Upper lobe of left lung (tissue), 4 donors: Measurements from ENCODE around the gene ARAF.

Experiments used
- POLR2A ChIP-seq, 4 donors: fragments of 450-650 bp; IDR thresholded peaks; one replicate each; pipeline ENCODE4 v1.5.1; 2016 to 2017; ENCODE audit warnings: antibody characterized with exemption in 4 of 4, mild to moderate bottlenecking in 2 of 4
- POLR2AphosphoS5 ChIP-seq, 2 donors: sonication (generic); formaldehyde crosslinking; IDR thresholded peaks; one replicate each; pipeline ENCODE4 v1.5.1; 2017; ENCODE audit warnings: antibody characterized with exemption in 2 of 2

DNA sequence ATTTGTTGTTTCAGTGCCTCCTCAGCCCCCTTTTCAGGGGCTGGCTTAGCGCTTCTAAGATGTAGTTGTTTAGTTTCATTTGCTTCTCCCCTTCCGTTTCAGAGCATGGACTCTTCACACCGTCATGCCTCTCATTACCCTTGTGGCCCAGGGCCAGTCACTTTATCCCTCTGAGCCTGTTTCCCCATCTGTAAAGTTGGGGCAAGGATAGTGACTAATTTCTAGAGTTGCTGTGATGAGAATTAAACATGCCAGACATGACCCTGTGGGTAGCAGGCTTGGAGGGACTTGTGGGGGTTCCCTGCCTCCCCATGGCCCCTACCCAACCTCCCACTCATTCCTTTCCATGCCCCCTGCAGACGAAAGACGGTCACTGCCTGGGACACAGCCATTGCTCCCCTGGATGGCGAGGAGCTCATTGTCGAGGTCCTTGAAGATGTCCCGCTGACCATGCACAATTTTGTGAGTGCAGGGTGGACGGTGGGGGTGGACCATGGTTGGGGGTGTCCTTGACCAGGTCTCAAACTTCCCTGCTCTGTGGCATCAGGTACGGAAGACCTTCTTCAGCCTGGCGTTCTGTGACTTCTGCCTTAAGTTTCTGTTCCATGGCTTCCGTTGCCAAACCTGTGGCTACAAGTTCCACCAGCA, 3.6 kb downstream of the ARAF start:
- TF ChIP-seq POLR2AphosphoS5 (IDR thresholded peaks at IDR 0.05) (no peak), POLR2A (IDR thresholded peaks at IDR 0.05) (no peak)
